NT2/D1 (cell line): ENCODE data around the gene SYNJ1.
"Not testable (repeated sequence)": the region's sequence is repeated elsewhere in the genome, so short reads cannot be mapped to it uniquely, and the experiment has no call there.

Experiments used
- DNase-seq: peaks from one replicate; pipeline ENCODE4 v3.0.0-alpha.2; 2011; ENCODE audit warnings: low read depth, low spot score
- H3K27me3 ChIP-seq: 2 replicates; pipeline ENCODE4 v1.6.0; 2011; ENCODE audit warnings: mild to moderate bottlenecking; ENCODE audit not compliant: insufficient read length, insufficient read depth
- H3K36me3 ChIP-seq: 2 replicates; pipeline ENCODE4 v1.6.1; 2011; ENCODE audit warnings: mild to moderate bottlenecking, low read length, mixed read lengths; ENCODE audit not compliant: insufficient read depth, insufficient read length
- H3K4me1 ChIP-seq: 2 replicates; pipeline ENCODE4 v1.5.1; 2011; ENCODE audit not compliant: insufficient read depth, insufficient read length
- H3K4me3 ChIP-seq: 2 replicates; pipeline ENCODE4 v1.5.1; 2011; ENCODE audit warnings: low read depth; ENCODE audit not compliant: insufficient read length
- H3K9ac ChIP-seq: 2 replicates; pipeline ENCODE4 v1.6.0; 2011; ENCODE audit warnings: low read depth; ENCODE audit not compliant: insufficient read length
- H3K9me3 ChIP-seq: 2 replicates; pipeline ENCODE4 v1.5.1; 2011; ENCODE audit warnings: mild to moderate bottlenecking, low read length; ENCODE audit not compliant: insufficient read depth
- SUZ12 ChIP-seq: IDR thresholded peaks from 2 replicates; pipeline ENCODE4 v1.6.1; 2011; ENCODE audit not compliant: insufficient read length, insufficient read depth; ENCODE audit errors: extremely low read depth
- YY1 ChIP-seq: IDR thresholded peaks from 2 replicates; pipeline ENCODE4 v1.6.1; 2011; ENCODE audit not compliant: insufficient read length, insufficient read depth
- ZNF274 ChIP-seq: IDR thresholded peaks from 2 replicates; pipeline ENCODE4 v1.6.1; 2011; ENCODE audit warnings: mild to moderate bottlenecking, low read depth, low read length

Gene SYNJ1, protein sequence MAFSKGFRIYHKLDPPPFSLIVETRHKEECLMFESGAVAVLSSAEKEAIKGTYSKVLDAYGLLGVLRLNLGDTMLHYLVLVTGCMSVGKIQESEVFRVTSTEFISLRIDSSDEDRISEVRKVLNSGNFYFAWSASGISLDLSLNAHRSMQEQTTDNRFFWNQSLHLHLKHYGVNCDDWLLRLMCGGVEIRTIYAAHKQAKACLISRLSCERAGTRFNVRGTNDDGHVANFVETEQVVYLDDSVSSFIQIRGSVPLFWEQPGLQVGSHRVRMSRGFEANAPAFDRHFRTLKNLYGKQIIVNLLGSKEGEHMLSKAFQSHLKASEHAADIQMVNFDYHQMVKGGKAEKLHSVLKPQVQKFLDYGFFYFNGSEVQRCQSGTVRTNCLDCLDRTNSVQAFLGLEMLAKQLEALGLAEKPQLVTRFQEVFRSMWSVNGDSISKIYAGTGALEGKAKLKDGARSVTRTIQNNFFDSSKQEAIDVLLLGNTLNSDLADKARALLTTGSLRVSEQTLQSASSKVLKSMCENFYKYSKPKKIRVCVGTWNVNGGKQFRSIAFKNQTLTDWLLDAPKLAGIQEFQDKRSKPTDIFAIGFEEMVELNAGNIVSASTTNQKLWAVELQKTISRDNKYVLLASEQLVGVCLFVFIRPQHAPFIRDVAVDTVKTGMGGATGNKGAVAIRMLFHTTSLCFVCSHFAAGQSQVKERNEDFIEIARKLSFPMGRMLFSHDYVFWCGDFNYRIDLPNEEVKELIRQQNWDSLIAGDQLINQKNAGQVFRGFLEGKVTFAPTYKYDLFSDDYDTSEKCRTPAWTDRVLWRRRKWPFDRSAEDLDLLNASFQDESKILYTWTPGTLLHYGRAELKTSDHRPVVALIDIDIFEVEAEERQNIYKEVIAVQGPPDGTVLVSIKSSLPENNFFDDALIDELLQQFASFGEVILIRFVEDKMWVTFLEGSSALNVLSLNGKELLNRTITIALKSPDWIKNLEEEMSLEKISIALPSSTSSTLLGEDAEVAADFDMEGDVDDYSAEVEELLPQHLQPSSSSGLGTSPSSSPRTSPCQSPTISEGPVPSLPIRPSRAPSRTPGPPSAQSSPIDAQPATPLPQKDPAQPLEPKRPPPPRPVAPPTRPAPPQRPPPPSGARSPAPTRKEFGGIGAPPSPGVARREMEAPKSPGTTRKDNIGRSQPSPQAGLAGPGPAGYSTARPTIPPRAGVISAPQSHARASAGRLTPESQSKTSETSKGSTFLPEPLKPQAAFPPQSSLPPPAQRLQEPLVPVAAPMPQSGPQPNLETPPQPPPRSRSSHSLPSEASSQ (N-terminal part only)

DNA sequence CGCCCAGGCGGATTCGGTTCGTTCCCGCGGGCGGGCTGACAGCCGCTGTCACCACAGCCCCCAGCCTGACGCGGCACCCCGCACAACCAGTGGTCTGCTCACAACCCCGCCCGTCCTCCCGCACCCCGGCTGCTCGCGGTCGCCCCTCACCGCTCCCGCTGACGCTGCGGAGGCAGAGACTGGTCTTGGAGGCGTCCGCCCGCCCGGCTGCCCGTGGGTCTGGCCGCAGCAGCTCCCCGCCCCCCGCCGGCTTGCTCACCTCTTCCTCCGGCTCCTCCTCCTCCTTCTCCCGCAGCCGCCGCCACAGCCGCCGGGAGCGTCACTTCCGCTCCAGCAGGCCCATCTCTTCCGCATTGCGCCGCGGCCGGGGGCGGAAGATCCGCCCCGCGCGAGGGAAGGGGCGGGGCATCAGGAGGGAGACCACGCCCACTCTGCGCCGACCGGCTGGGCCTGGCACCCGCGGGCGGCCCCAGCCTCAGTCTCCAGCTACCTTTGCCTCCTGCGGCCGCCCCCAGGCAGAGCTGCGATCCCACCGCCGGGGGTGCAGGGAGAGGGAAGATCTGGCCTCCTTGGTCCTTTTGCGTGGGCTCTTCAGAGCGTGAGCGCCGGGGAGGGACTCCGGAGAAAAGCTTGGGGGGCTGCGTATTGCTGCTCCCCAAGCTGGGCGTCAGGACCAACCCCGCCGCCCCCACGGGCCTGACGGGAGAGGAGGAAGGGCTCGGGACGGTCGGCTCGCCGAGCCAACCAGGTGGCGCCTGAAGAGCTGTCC, at the start of gene SYNJ1:
SYNJ1 (minus strand) TSS at position 327 of the 769 bp plus-strand sequence. CDS start 1,118 bp downstream, outside the sequence.
- Histone ChIP-seq H3K27me3 (no peaks in the 10 kb centered on the region), H3K9ac (peak within 1 kb of the TSS; percentile 88), H3K36me3 (peaks cover 14% of the 10 kb centered on the region), H3K4me3 (peak within 1 kb of the TSS; percentile 83), H3K4me1 (peaks cover 2% of the 10 kb centered on the region), H3K9me3 (no peaks in the 10 kb centered on the region)
- no peak for TF ChIP-seq YY1
- TF ChIP-seq ZNF274, result no peak
- TF ChIP-seq SUZ12, result no peak
- DNase-seq, result peak; percentile 95

- H3K27me3 ChIP-seq, result no peaks in the 10 kb centered on the region
- TF ChIP-seq SUZ12 (no peak), YY1 (no peak), ZNF274 (no peak)
Observed at GRCh38 chr21:32777269-32777668, 49.5 kb upstream of the SYNJ1 start.

DNA sequence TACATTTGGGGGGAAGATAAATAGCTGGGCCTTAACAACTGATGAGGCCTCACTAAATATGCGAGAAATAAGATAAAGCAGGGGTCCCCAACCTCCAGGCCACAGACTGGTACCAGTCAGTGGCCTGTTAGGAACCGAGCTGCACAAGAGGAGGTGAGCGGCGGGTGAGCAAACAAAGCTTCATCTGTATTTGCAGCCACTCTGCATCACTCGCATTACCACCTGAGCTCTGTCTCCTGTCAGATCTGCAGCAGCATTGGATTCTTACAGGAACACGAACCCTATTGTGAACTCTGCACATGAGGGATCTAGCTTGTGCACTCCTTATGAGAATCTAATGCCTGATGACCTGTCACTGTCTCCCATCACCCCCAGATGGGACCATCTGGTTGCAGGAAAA, 48.9 kb upstream of the SYNJ1 start:
- H3K4me3 ChIP-seq, result no peak overlapping the region
- TF ChIP-seq SUZ12, result no peak
- TF ChIP-seq ZNF274, result no peak
- TF ChIP-seq YY1, result no peak
- no peaks in the 10 kb centered on the region for H3K36me3 ChIP-seq

More at GRCh38 chr21:32777269-32777668, 49.5 kb upstream of the SYNJ1 start:
- no peaks in the 10 kb centered on the region for H3K9me3 ChIP-seq
- H3K36me3 ChIP-seq, result no peaks in the 10 kb centered on the region
- no peak overlapping the region for H3K9ac ChIP-seq
- H3K4me1 ChIP-seq, result no peaks in the 10 kb centered on the region
- no peak overlapping the region for H3K4me3 ChIP-seq
- no peak for DNase-seq

GRCh38 chr21:32773048-32773344, 45.2 kb upstream of the SYNJ1 start:
- peak overlapping the region; percentile 98 for H3K4me3 ChIP-seq
- H3K36me3 ChIP-seq, result peaks cover 21% of the 10 kb centered on the region
- H3K9ac ChIP-seq, result peak overlapping the region; percentile 53
- not testable (repeated sequence) for H3K9me3 ChIP-seq, H3K4me1 ChIP-seq, H3K27me3 ChIP-seq, DNase-seq

More for the DNA sequence above, 48.9 kb upstream of the SYNJ1 start:
- Histone ChIP-seq H3K27me3 (no peaks in the 10 kb centered on the region), H3K4me1 (no peaks in the 10 kb centered on the region), H3K9me3 (no peaks in the 10 kb centered on the region), H3K9ac (no peak overlapping the region)
- no peak for DNase-seq

GRCh38 chr21:32772281-32773047, 44.7 kb upstream of the SYNJ1 start:
- peak overlapping the region; percentile 53 for H3K9ac ChIP-seq
- TF ChIP-seq SUZ12, result no peak
- H3K27me3 ChIP-seq, result no peaks in the 10 kb centered on the region
- H3K4me1 ChIP-seq, result no peaks in the 10 kb centered on the region
- no peak for DNase-seq
- H3K4me3 ChIP-seq, result peak overlapping the region; percentile 98
- H3K9me3 ChIP-seq, result no peaks in the 10 kb centered on the region
- H3K36me3 ChIP-seq, result peaks cover 26% of the 10 kb centered on the region

DNA sequence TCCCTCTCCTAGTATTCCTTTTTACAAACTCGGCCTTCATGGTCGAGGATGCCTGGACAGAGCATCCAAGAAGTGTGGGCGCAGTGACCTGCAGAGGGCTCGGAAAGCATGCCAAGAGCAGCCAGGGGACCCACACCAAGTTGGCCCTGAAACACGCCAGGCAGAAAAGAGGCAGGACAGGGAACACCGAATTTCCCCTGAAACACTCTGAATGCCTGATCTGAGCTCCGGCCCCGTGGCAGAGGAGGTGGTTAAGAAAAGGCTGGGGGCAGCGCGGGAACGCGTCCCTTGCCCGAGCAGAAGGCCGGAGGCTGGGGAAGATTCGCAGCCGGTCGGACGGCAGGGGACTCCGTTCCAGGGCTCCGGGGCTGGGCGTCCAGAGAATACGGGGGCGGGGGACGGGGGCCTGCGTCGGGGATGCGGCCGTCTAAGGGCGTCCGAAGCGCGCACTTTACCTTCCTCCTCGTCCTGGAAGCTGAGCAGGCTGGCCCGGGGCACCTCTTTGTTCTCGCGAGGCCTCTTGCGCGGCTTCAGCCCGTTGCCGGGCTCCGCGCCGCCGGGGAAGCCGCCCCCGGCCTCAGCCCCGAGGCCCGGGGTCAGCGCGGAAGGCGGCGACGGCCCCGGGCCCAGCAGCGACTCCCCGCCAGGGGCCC, 43.2 kb upstream of the SYNJ1 start:
- Histone ChIP-seq H3K9ac (peak overlapping the region; percentile 97), H3K4me3 (peak overlapping the region; percentile 98), H3K36me3 (peaks cover 40% of the 10 kb centered on the region), H3K27me3 (no peaks in the 10 kb centered on the region), H3K4me1 (no peaks in the 10 kb centered on the region), H3K9me3 (no peaks in the 10 kb centered on the region)
- peak; percentile 39 for DNase-seq
- TF ChIP-seq ZNF274, result no peak
- TF ChIP-seq YY1, result no peak
- no peak for TF ChIP-seq SUZ12
